B cell (primary cell): Measurements from ENCODE around the gene WDR33. TPM values are rescaled to one million over a fixed set of nuclear protein-coding genes. Genes with fewer than 3 reads are reported as not detected.
A peak's percentile ranks its signal among the peaks of the same experiment; 100 is the strongest.
"Not testable (repeated sequence)": the region's sequence is repeated elsewhere in the genome, so short reads cannot be mapped to it uniquely, and the experiment has no call there.

ENCODE experiments used
- ATAC-seq: fragments of 200-7000 bp; cut with Tn5 transposase; one replicate; pipeline ENCODE4 v1.10.0; 2021; ENCODE audit warnings: low read depth, mild to moderate bottlenecking, moderate number of reproducible peaks, moderate library complexity
- CTCF ChIA-PET: fragments of 350-600 bp; sonication (Branson Sonifier 250); formaldehyde crosslinking; loops from one replicate; lab custom pipeline; 2021; ENCODE audit warnings: antibody characterized with exemption, inconsistent platforms; lab: Charles Lee
- POLR2A ChIA-PET: fragments of 350-600 bp; sonication (Branson Sonifier 250); formaldehyde crosslinking; loops from one replicate; lab custom pipeline; 2021; ENCODE audit warnings: antibody characterized with exemption; lab: Charles Lee
- DNase-seq: peaks from one replicate; pipeline ENCODE4 v3.0.0; 2013
- H2AFZ ChIP-seq: 2 replicates; pipeline ENCODE4 v1.6.1; 2012; ENCODE audit warnings: mild to moderate bottlenecking, low read depth, low read length; ENCODE audit not compliant: insufficient read depth, poor library complexity, severe bottlenecking
- H3K27ac ChIP-seq, 2 donors: 1 replicate in 1 of 2; 2 replicates in 1 of 2; pipeline ENCODE4 v1.5.1; 2012 to 2013; ENCODE audit warnings: low read length in 2 of 2, mild to moderate bottlenecking in 2 of 2, moderate library complexity in 1 of 2
- H3K27me3 ChIP-seq, 4 experiments: fragments of 200-600 bp in 1 of 4; sonication (generic) in 1 of 4; replicated peaks in 1 of 4; 1 replicate in 2 of 4; 2 replicates in 2 of 4; pipeline versions ENCODE4 v1.6.1 to v1.7.0; 2013 to 2016; ENCODE audit warnings: low read length in 3 of 4, mild to moderate bottlenecking in 2 of 4, mixed read lengths in 1 of 4, moderate library complexity in 1 of 4; ENCODE audit not compliant: insufficient read depth in 4 of 4, control insufficient read depth in 3 of 4; ENCODE audit errors: control extremely low read depth in 1 of 4
- H3K36me3 ChIP-seq, 2 experiments: replicated peaks in 1 of 2; 1 replicate in 1 of 2; 2 replicates in 1 of 2; pipeline versions ENCODE4 v1.6.1 to v1.7.1; 2013; ENCODE audit warnings: low read length in 1 of 2; ENCODE audit not compliant: insufficient read depth in 2 of 2, control insufficient read depth in 1 of 2; ENCODE audit errors: control extremely low read depth in 1 of 2, extremely low read depth in 1 of 2
- H3K4me1 ChIP-seq, 2 donors: fragments of 200-600 bp in 1 of 2; sonication (generic) in 1 of 2; 1 replicate in 1 of 2; 2 replicates in 1 of 2; pipeline versions ENCODE4 v1.5.1 to v1.6.1; 2013 to 2017; ENCODE audit warnings: low read length in 2 of 2; ENCODE audit not compliant: control insufficient read depth in 2 of 2, insufficient read depth in 2 of 2
- H3K4me2 ChIP-seq: replicated peaks from 2 replicates; pipeline ENCODE3; 2012; ENCODE audit warnings: mild to moderate bottlenecking, low read depth, low read length; ENCODE audit not compliant: poor library complexity, severe bottlenecking
- H3K4me3 ChIP-seq, 5 experiments: fragments of 200-600 bp in 1 of 5; sonication (generic) in 1 of 5; 1 replicate in 3 of 5; 2 replicates in 2 of 5; pipeline versions ENCODE4 v1.5.1 to v1.7.0; 2011 to 2016; ENCODE audit warnings: low read length in 4 of 5, mild to moderate bottlenecking in 4 of 5, low read depth in 2 of 5, control low read depth in 1 of 5, moderate library complexity in 1 of 5; ENCODE audit not compliant: insufficient read depth in 1 of 5; ENCODE audit errors: control extremely low read depth in 1 of 5, extremely low read depth in 1 of 5
- H3K79me2 ChIP-seq: fragments of 200-600 bp; sonication (generic); one replicate; pipeline ENCODE4 v1.6.0; 2016; ENCODE audit warnings: low read length; ENCODE audit not compliant: control insufficient read depth, insufficient read depth
- H3K9ac ChIP-seq: fragments of 200-600 bp; sonication (generic); 2 replicates; pipeline ENCODE4 v1.6.1; 2017; ENCODE audit warnings: mild to moderate bottlenecking, low read length, moderate library complexity
- H3K9me3 ChIP-seq, 3 donors: one replicate each; pipeline versions ENCODE4 v1.6.1 to v1.7.1; 2013; ENCODE audit warnings: low read length in 2 of 3; ENCODE audit not compliant: control insufficient read depth in 2 of 3, insufficient read depth in 1 of 3; ENCODE audit errors: control extremely low read depth in 1 of 3
- H4K20me1 ChIP-seq: 2 replicates; pipeline ENCODE4 v1.6.0; 2012; ENCODE audit warnings: mild to moderate bottlenecking, low read length; ENCODE audit not compliant: insufficient read depth, control insufficient read depth, poor library complexity, severe bottlenecking
- H3K27ac Mint-ChIP-seq: one replicate; pipeline ENCODE4 v1.8.0; 2021; ENCODE audit warnings: mixed read lengths
- H3K27me3 Mint-ChIP-seq: one replicate; pipeline ENCODE4 v1.8.0; 2021; ENCODE audit warnings: mixed read lengths
- H3K4me1 Mint-ChIP-seq: one replicate; pipeline ENCODE4 v1.8.0; 2021; ENCODE audit warnings: mixed read lengths
- H3K4me3 Mint-ChIP-seq: one replicate; pipeline ENCODE4 v1.8.0; 2021; ENCODE audit warnings: mixed read lengths
- H3K9me3 Mint-ChIP-seq: one replicate; pipeline ENCODE4 v1.8.0; 2022; ENCODE audit warnings: mixed read lengths; ENCODE audit not compliant: insufficient read depth
- EZH2 ChIP-seq: IDR thresholded peaks from 2 replicates; pipeline ENCODE4 v1.6.1; 2012; ENCODE audit warnings: borderline replicate concordance, low read depth, mild to moderate bottlenecking, moderate library complexity, low read length; ENCODE audit not compliant: insufficient read depth, poor library complexity, severe bottlenecking
- WGBS: methylation state at CpG from one replicate; pipeline ENCODE4 v1.1.5; 2013; ENCODE audit warnings: missing lambda C conversion rate; ENCODE audit not compliant: insufficient coverage; 5-methylcytosine and 5-hydroxymethylcytosine counted together
- intact Hi-C: fragments of 100-400 bp; cut with micrococcal nuclease; formaldehyde crosslinking; loops from one replicate; pipeline ENCODE4 v1.10.0; 2022
- polyA plus RNA-seq: library from polyadenylated mRNA; depleted of rRNA; stranded (reverse); fragments of >200 nt; gene quantifications from 2 replicates; pipeline ENCODE4 v1.2.3, GENCODE V29; 2012
- total RNA-seq, 2 donors: library from RNA; stranded (reverse); fragments of 120-200 nt in 1 of 2; gene quantifications; 1 replicate in 1 of 2; 2 replicates in 1 of 2; pipeline versions ENCODE4 v1.2.3 to v1.2.4, GENCODE V29; 2013 to 2022
- TF ChIP-seq, protein P1 (sequence below): fragments of 200-600 bp; IDR thresholded peaks from one replicate; pipeline ENCODE4 v1.8.0; 2022; ENCODE audit warnings: antibody characterized with exemption, mild to moderate bottlenecking

Gene WDR33
- total and polyA plus RNA-seq, 2 donors (not counting 1 experiment from before 2014, with no cell fraction given) = 17.2 to 101 TPM

DNA sequence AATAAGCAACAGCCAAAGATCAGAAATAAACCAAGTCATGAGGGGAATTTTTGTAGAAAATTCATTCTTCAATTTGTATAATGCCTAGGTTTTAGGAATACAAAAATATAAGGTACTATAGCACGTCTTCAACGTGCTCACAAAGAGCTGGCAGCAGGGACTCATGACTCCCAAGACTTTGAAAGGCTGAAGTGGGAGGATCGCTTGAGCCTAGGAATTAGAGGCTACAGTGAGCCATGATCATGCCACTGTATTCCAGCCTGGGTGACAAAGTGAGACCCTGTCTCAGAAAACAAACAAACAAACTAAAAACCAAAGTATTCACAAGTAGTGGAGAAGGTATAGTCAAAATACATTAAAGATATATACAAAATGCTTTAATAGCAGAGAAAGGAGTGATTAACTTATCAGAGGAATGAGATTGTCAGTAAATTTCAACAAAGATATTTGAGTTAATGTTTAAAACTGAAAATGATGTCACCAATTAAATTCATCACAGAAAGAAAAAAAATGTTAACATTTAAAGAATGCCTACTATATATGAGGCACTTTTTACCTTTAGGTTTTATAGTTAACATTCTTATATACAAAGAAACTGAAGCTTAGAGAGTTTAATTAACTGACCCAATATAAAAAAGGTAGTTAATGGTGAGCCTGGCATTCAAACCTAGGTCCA, 3.2 kb downstream of the WDR33 start:
- no peak overlapping the region for H3K9ac ChIP-seq
- Mint-ChIP-seq H3K27ac (no peak overlapping the region), H3K27me3 (no peaks in the 10 kb centered on the region), H3K9me3 (peaks cover 2% of the 10 kb centered on the region), H3K4me1 (peaks cover 61% of the 10 kb centered on the region), H3K4me3 (peak overlapping the region; percentile 77)
- WGBS = 86% methylated on average over 3 of the region's 3 CpGs
- ChIA-PET CTCF (interaction anchor here (1.4 kb wide), 1 partner anchor 216 kb away, joined by 5 read pairs; no protein-coding TSS in a partner anchor), POLR2A (no interaction called here)
- DNase-seq = no peak
- H3K4me3 ChIP-seq = no peak overlapping the region
- TF ChIP-seq, protein P1, sequence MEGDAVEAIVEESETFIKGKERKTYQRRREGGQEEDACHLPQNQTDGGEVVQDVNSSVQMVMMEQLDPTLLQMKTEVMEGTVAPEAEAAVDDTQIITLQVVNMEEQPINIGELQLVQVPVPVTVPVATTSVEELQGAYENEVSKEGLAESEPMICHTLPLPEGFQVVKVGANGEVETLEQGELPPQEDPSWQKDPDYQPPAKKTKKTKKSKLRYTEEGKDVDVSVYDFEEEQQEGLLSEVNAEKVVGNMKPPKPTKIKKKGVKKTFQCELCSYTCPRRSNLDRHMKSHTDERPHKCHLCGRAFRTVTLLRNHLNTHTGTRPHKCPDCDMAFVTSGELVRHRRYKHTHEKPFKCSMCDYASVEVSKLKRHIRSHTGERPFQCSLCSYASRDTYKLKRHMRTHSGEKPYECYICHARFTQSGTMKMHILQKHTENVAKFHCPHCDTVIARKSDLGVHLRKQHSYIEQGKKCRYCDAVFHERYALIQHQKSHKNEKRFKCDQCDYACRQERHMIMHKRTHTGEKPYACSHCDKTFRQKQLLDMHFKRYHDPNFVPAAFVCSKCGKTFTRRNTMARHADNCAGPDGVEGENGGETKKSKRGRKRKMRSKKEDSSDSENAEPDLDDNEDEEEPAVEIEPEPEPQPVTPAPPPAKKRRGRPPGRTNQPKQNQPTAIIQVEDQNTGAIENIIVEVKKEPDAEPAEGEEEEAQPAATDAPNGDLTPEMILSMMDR = no peak
- TF ChIP-seq EZH2 = no peak
- no peak overlapping the region for H2AFZ ChIP-seq
- intact Hi-C loops = no loop called here
- H3K9me3 ChIP-seq = no peaks in the 10 kb centered on the region
- ATAC-seq = no peak
- peaks cover 36 to 37% of the 10 kb centered on the region in 2 donors for H3K4me1 ChIP-seq
- peak overlapping the region; percentile 20 for H3K4me2 ChIP-seq
- H3K27me3 ChIP-seq = no peaks in the 10 kb centered on the region
- peak overlapping the region in 1 of 2 donors; percentile 50 for H3K27ac ChIP-seq
- peaks cover 0 to 7% of the 10 kb centered on the region in 2 experiments for H3K36me3 ChIP-seq
- peaks cover 87% of the 10 kb centered on the region for H3K79me2 ChIP-seq
- peaks cover 57% of the 10 kb centered on the region for H4K20me1 ChIP-seq

DNA sequence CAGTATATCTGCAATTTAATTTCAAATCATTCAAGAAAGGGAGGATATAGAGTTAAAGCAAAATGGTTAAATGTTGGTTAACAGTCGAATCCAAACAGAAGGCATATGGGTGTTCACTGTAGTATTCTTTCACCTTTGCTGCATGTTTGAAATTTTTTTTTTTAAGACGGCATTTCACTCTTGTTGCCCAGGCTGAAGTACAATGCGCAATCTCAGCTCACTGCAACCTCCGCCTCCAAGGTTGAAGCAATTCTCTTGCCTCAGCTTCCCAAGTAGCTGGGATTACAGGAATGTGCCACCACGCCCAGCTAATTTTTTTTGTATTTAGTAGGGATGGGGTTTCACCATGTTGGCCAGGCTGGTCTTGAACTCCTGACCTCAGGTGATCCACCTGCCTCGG, 4.1 kb downstream of the WDR33 start:
- H3K4me3 ChIP-seq, H3K4me2 ChIP-seq, H3K27me3 ChIP-seq, DNase-seq, POLR2A ChIA-PET, intact Hi-C loops, H3K36me3 ChIP-seq, H3K9me3 ChIP-seq, H3K4me3 Mint-ChIP-seq, H3K9ac ChIP-seq, H3K27ac Mint-ChIP-seq, H3K9me3 Mint-ChIP-seq, ATAC-seq, H3K27ac ChIP-seq, H2AFZ ChIP-seq, H3K27me3 Mint-ChIP-seq: not testable (repeated sequence)
- 100% methylated on average over 4 of the region's 6 CpGs for WGBS
- H3K4me1 ChIP-seq = peaks cover 36 to 38% of the 10 kb centered on the region in 2 donors
- H4K20me1 ChIP-seq = peaks cover 67% of the 10 kb centered on the region
- H3K79me2 ChIP-seq = peaks cover 96% of the 10 kb centered on the region
- CTCF ChIA-PET = interaction anchor here (0.6 to 1.4 kb wide), 3 partner anchors 60 to 232 kb away, joined by 4 to 7 read pairs (median 4); no protein-coding TSS in a partner anchor
- H3K4me1 Mint-ChIP-seq = peaks cover 61% of the 10 kb centered on the region
